Suprapubic skin (tissue), 4 donors: ENCODE measurements around the gene CRCP.

ENCODE experiments used
- CTCF ChIP-seq, 2 donors: fragments of 200-600 bp in 1 of 2; fragments of 450-650 bp in 1 of 2; sonication (generic) in 1 of 2; IDR thresholded peaks; one replicate each; pipeline ENCODE4 v1.5.1; 2016 to 2019; ENCODE audit warnings: antibody characterized with exemption in 2 of 2, mild to moderate bottlenecking in 1 of 2, moderate library complexity in 1 of 2
- EP300 ChIP-seq: sonication (generic); formaldehyde crosslinking; IDR thresholded peaks from one replicate; pipeline ENCODE4 v1.6.1; 2017; ENCODE audit warnings: antibody characterized with exemption
- POLR2AphosphoS5 ChIP-seq, 3 donors: sonication (generic); formaldehyde crosslinking; IDR thresholded peaks; one replicate each; pipeline ENCODE4 v1.6.1; 2017; ENCODE audit warnings: antibody characterized with exemption in 3 of 3

DNA sequence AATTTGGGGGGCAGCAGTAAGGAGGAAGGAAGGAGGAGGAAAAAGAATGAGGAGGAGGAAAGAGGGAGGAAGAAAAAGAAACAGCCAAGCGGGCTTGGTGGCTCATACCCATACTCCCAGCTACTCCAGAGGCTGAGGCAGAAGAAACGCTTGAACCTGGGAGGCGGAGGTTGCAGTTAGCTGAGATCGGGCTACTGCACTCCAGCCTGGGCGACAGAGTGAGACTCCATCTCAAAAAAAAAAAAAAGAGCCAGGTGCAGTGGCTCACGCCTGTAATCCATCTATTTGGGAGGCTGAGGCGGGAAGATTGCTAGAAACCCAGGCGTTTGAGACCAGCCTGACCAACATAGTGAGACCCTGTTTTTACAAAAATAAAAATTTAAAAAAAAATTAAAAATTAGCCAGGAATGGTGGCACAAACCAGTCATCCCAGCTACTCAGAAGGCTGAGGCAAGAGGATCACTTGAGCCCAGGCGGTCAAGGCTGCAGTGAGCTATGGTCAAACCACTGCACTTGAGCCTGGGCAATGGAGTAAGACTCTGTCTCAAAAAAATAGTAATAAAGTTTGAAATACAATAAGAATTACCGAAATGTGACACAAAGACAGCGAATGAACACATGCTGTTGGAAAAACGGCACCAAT lies 14.1 kb upstream of the CRCP start:
- TF ChIP-seq EP300 (no peak), CTCF (IDR thresholded peaks at IDR 0.05) (no peak), POLR2AphosphoS5 (IDR thresholded peaks at IDR 0.05) (no peak)
